H1 (cell line): ENCODE measurements around the gene TLNRD1. TPM values are rescaled to one million over a fixed set of nuclear protein-coding genes. Genes with fewer than 3 reads are reported as not detected.

Experiments
- CTCF ChIA-PET: fragments of 300-600 bp; sonication (Branson Sonifier 250); formaldehyde crosslinking; loops from one replicate; lab custom pipeline; 2021; ENCODE audit not compliant: partially characterized antibody; lab: Charles Lee
- POLR2A ChIA-PET: fragments of 300-600 bp; sonication (Branson Sonifier 250); formaldehyde crosslinking; loops from one replicate; lab custom pipeline; 2021; ENCODE audit warnings: inconsistent platforms; ENCODE audit not compliant: partially characterized antibody; lab: Charles Lee
- DNase-seq, 2 experiments: peaks; one replicate each; pipeline versions ENCODE4 v3.0.0 to v3.0.0-alpha.2; 2010 to 2022; ENCODE audit warnings: low spot score in 2 of 2, low read depth in 1 of 2, mixed read lengths in 1 of 2
- FAIRE-seq: peaks from 2 replicates; lab custom pipeline; 2011; peaks lifted over from hg19 to GRCh38; lab: Jason Lieb, UNC
- H2AFZ ChIP-seq: 2 replicates; pipeline ENCODE4 v1.8.1; 2012; ENCODE audit warnings: low read length, inconsistent platforms
- H2AK5ac ChIP-seq: 2 replicates; pipeline ENCODE4 v1.6.1; 2013; ENCODE audit warnings: low read depth, low read length
- H2BK120ac ChIP-seq: replicated peaks from 2 replicates; pipeline ENCODE3; 2013; ENCODE audit warnings: low read depth, low read length, inconsistent platforms
- H2BK12ac ChIP-seq: 2 replicates; pipeline ENCODE4 v1.6.1; 2013; ENCODE audit warnings: low read depth, low read length
- H2BK15ac ChIP-seq: 2 replicates; pipeline ENCODE4 v1.6.1; 2013; ENCODE audit warnings: low read length
- H2BK20ac ChIP-seq: 2 replicates; pipeline ENCODE4 v1.6.1; 2013; ENCODE audit warnings: low read length
- H2BK5ac ChIP-seq: 2 replicates; pipeline ENCODE4 v1.6.1; 2013; ENCODE audit warnings: low read depth, low read length
- H3K14ac ChIP-seq: 2 replicates; pipeline ENCODE4 v1.6.1; 2013; ENCODE audit warnings: inconsistent platforms; ENCODE audit not compliant: insufficient read length
- H3K18ac ChIP-seq: 2 replicates; pipeline ENCODE4 v1.6.1; 2013; ENCODE audit warnings: low read length; ENCODE audit errors: extremely low read depth
- H3K23ac ChIP-seq: 2 replicates; pipeline ENCODE4 v1.6.1; 2013; ENCODE audit warnings: inconsistent platforms; ENCODE audit not compliant: insufficient read length
- H3K23me2 ChIP-seq: 2 replicates; pipeline ENCODE4 v1.6.1; 2013; ENCODE audit warnings: low read depth, low read length
- H3K27ac ChIP-seq: 2 replicates; pipeline ENCODE4 v1.6.1; 2011; ENCODE audit warnings: low read depth, low read length, inconsistent platforms
- H3K27me3 ChIP-seq, 4 experiments: replicated peaks in 1 of 4; 1 replicate in 1 of 4; 2 replicates in 3 of 4; pipeline versions ENCODE4 v1.6.1 to v1.8.1; 2011 to 2013; ENCODE audit warnings: low read length in 3 of 4, mild to moderate bottlenecking in 3 of 4, inconsistent platforms in 2 of 4, mixed read lengths in 2 of 4, moderate library complexity in 1 of 4; ENCODE audit not compliant: control insufficient read depth in 3 of 4, insufficient read depth in 3 of 4; ENCODE audit errors: extremely low read depth in 1 of 4
- H3K36me3 ChIP-seq, 4 experiments: 2 replicates each; pipeline versions ENCODE4 v1.6.1 to v1.8.1; 2011 to 2013; ENCODE audit warnings: mild to moderate bottlenecking in 4 of 4, low read length in 3 of 4, moderate library complexity in 2 of 4, control low read depth in 1 of 4, inconsistent platforms in 1 of 4; ENCODE audit not compliant: insufficient read depth in 4 of 4, control insufficient read depth in 2 of 4
- H3K4ac ChIP-seq: replicated peaks from 2 replicates; pipeline ENCODE3; 2013; ENCODE audit warnings: low read length, low read depth, mixed read lengths, inconsistent platforms; ENCODE audit not compliant: insufficient read length
- H3K4me1 ChIP-seq, 4 experiments: replicated peaks in 1 of 4; 1 replicate in 1 of 4; 2 replicates in 3 of 4; pipeline versions ENCODE4 v1.6.1 to v1.8.1; 2011 to 2013; ENCODE audit warnings: low read length in 3 of 4, inconsistent platforms in 2 of 4, mixed read lengths in 1 of 4; ENCODE audit not compliant: insufficient read depth in 4 of 4, control insufficient read depth in 3 of 4
- H3K4me2 ChIP-seq, 2 experiments: 2 replicates each; pipeline versions ENCODE4 v1.6.1 to v1.8.1; 2011 to 2013; ENCODE audit warnings: low read depth in 2 of 2, low read length in 2 of 2, control low read depth in 1 of 2, inconsistent platforms in 1 of 2, mild to moderate bottlenecking in 1 of 2; ENCODE audit not compliant: insufficient read depth in 1 of 2
- H3K4me3 ChIP-seq, 4 experiments: fragments of 200-600, 300-600 bp in 1 of 4; sonication (generic), shearing (Covaris generic), sonication (Bioruptor Twin) in 1 of 4; 2 replicates each; pipeline versions ENCODE4 v1.5.1 to v1.8.1; 2011 to 2016; ENCODE audit warnings: low read length in 4 of 4, low read depth in 3 of 4, control low read depth in 2 of 4, inconsistent platforms in 2 of 4, mild to moderate bottlenecking in 2 of 4, mixed read lengths in 1 of 4, moderate library complexity in 1 of 4; ENCODE audit not compliant: insufficient read depth in 2 of 4; ENCODE audit errors: extremely low read depth in 1 of 4
- H3K56ac ChIP-seq: replicated peaks from 2 replicates; pipeline ENCODE3; 2013; ENCODE audit warnings: low read depth, mild to moderate bottlenecking, mixed read lengths, low read length, inconsistent platforms; ENCODE audit not compliant: insufficient read length
- H3K79me1 ChIP-seq: 2 replicates; pipeline ENCODE4 v1.6.1; 2013; ENCODE audit warnings: low read depth, low read length, control low read depth
- H3K79me2 ChIP-seq, 2 experiments: 2 replicates each; pipeline versions ENCODE4 v1.6.1 to v1.8.1; 2012 to 2013; ENCODE audit warnings: low read length in 2 of 2, mild to moderate bottlenecking in 2 of 2, inconsistent platforms in 1 of 2; ENCODE audit not compliant: insufficient read depth in 2 of 2, control insufficient read depth in 1 of 2
- H3K9ac ChIP-seq, 4 experiments: replicated peaks in 1 of 4; 1 replicate in 1 of 4; 2 replicates in 3 of 4; pipeline versions ENCODE4 v1.6.1 to v1.8.1; 2011 to 2013; ENCODE audit warnings: low read depth in 3 of 4, low read length in 3 of 4, control low read depth in 2 of 4, mild to moderate bottlenecking in 2 of 4, moderate library complexity in 2 of 4, inconsistent platforms in 1 of 4; ENCODE audit errors: extremely low read depth in 1 of 4
- H3K9me3 ChIP-seq, 2 experiments: 2 replicates each; pipeline versions ENCODE4 v1.6.1 to v1.8.1; 2012 to 2013; ENCODE audit warnings: mild to moderate bottlenecking in 2 of 2, moderate library complexity in 2 of 2, control low read depth in 1 of 2, inconsistent platforms in 1 of 2, low read depth in 1 of 2, low read length in 1 of 2, mixed read lengths in 1 of 2; ENCODE audit not compliant: insufficient read depth in 2 of 2
- H4K20me1 ChIP-seq, 2 experiments: replicated peaks in 1 of 2; 2 replicates each; pipeline versions ENCODE3 to v1.8.1; 2011 to 2013; ENCODE audit warnings: inconsistent platforms in 2 of 2, low read length in 2 of 2, mild to moderate bottlenecking in 1 of 2; ENCODE audit not compliant: insufficient read depth in 2 of 2, control insufficient read depth in 1 of 2
- H4K5ac ChIP-seq: 2 replicates; pipeline ENCODE4 v1.6.1; 2013; ENCODE audit warnings: low read length, low read depth, mixed read lengths, inconsistent platforms; ENCODE audit not compliant: insufficient read length
- H4K8ac ChIP-seq: 2 replicates; pipeline ENCODE4 v1.8.0; 2013; ENCODE audit warnings: mild to moderate bottlenecking, moderate library complexity, low read length, inconsistent platforms; ENCODE audit not compliant: insufficient read depth; ENCODE audit errors: extremely low read depth
- H4K91ac ChIP-seq: replicated peaks from 2 replicates; pipeline ENCODE3; 2013; ENCODE audit warnings: low read length, mixed read lengths, inconsistent platforms; ENCODE audit not compliant: insufficient read length
- BCL11A ChIP-seq, 2 experiments: IDR thresholded peaks; one replicate each; pipeline ENCODE4 v1.6.1; 2011; ENCODE audit warnings: low read depth in 2 of 2, low read length in 2 of 2, mild to moderate bottlenecking in 2 of 2
- CBX8 ChIP-seq: fragments of 300-800, 300-1000 bp; sonication (generic); IDR thresholded peaks from 2 replicates; pipeline ENCODE4 v1.7.1; 2016; ENCODE audit warnings: low read depth, low read length, borderline replicate concordance
- CHD1 ChIP-seq: IDR thresholded peaks from 2 replicates; pipeline ENCODE4 v1.6.1; 2012; ENCODE audit warnings: low read depth, low read length, improper control_type of control experiment
- CHD2 ChIP-seq: IDR thresholded peaks from 2 replicates; pipeline ENCODE4 v1.6.1; 2012; ENCODE audit warnings: low read length, improper control_type of control experiment
- EP300 ChIP-seq, 2 experiments: IDR thresholded peaks; 1 replicate in 1 of 2; 2 replicates in 1 of 2; pipeline ENCODE4 v1.6.1; 2011 to 2012; ENCODE audit warnings: low read depth in 2 of 2, low read length in 2 of 2, mild to moderate bottlenecking in 2 of 2, borderline replicate concordance in 1 of 2, inconsistent platforms in 1 of 2, moderate library complexity in 1 of 2
- EZH2 ChIP-seq: fragments of 200-600 bp; sonication (generic); IDR thresholded peaks from 2 replicates; pipeline ENCODE4 v1.7.1; 2012; ENCODE audit warnings: low read depth, mild to moderate bottlenecking, moderate library complexity, low read length, inconsistent platforms; ENCODE audit not compliant: severe bottlenecking
- GABPA ChIP-seq: IDR thresholded peaks from 2 replicates; pipeline ENCODE4 v1.6.1; 2011; ENCODE audit warnings: mild to moderate bottlenecking, low read length, moderate library complexity, borderline replicate concordance; ENCODE audit not compliant: insufficient read depth
- JUN ChIP-seq: IDR thresholded peaks from 2 replicates; pipeline ENCODE4 v1.6.1; 2011; ENCODE audit warnings: low read depth, mild to moderate bottlenecking, improper control_type of control experiment, low read length
- POLR2A ChIP-seq, 2 experiments: IDR thresholded peaks; 1 replicate in 1 of 2; 2 replicates in 1 of 2; pipeline ENCODE4 v1.6.1; 2011; ENCODE audit warnings: low read depth in 2 of 2, low read length in 2 of 2, mild to moderate bottlenecking in 2 of 2; ENCODE audit errors: control extremely low read depth in 1 of 2
- RAD21 ChIP-seq, 2 experiments: IDR thresholded peaks in 1 of 2; conservative IDR thresholded peaks in 1 of 2; 2 replicates each; pipeline ENCODE4 v1.6.1; 2011; ENCODE audit warnings: low read depth in 2 of 2, low read length in 2 of 2, improper control_type of control experiment in 1 of 2, inconsistent platforms in 1 of 2, mild to moderate bottlenecking in 1 of 2, moderate library complexity in 1 of 2
- SIRT6 ChIP-seq: IDR thresholded peaks from one replicate; pipeline ENCODE4 v1.7.1; 2012; ENCODE audit warnings: low read length, inconsistent platforms
- WGBS, 2 experiments: shearing (Covaris generic) in 1 of 2; methylation state at CpG; one replicate each; pipeline versions ENCODE4 v1.1.6 to v1.1.7; 2013 to 2015; ENCODE audit warnings: low lambda C conversion rate in 2 of 2, mixed read lengths in 2 of 2, inconsistent platforms in 1 of 2, low coverage in 1 of 2, missing lambda C conversion rate in 1 of 2; ENCODE audit not compliant: insufficient replicate concordance in 2 of 2, insufficient coverage in 1 of 2, insufficient read length in 1 of 2; ENCODE audit errors: extremely low coverage in 1 of 2, missing lambda C conversion rate in 1 of 2; 5-methylcytosine and 5-hydroxymethylcytosine counted together
- polyA plus RNA-seq, 7 experiments: library from polyadenylated mRNA; depleted of rRNA in 3 of 7; stranded (reverse) in 5 of 7; unstranded in 2 of 7; fragments of >200 nt in 5 of 7; fragments of 200-250 nt in 2 of 7; gene quantifications; 1 replicate in 5 of 7; 2 replicates in 1 of 7; 4 replicates in 1 of 7; pipeline versions ENCODE4 v1.2.1 to v1.2.3, GENCODE V29; 2011 to 2013; ENCODE audit warnings: missing spikeins in 2 of 7, mixed read lengths in 2 of 7
- total RNA-seq: library from RNA; stranded (reverse); fragmentation: NEBNext Ultra II Directional; extraction: Animal tissue kit (Norgen Biotek cat#: 25700); gene quantifications from 2 replicates; pipeline ENCODE4 v1.2.1, GENCODE V29; 2021

The TLNRD1 gene
- total and polyA plus RNA-seq, 2 of the 8 experiments (the other 6 are each of a cell fraction or from before 2014, with no cell fraction given): 12.2 to 20.5 TPM

DNA sequence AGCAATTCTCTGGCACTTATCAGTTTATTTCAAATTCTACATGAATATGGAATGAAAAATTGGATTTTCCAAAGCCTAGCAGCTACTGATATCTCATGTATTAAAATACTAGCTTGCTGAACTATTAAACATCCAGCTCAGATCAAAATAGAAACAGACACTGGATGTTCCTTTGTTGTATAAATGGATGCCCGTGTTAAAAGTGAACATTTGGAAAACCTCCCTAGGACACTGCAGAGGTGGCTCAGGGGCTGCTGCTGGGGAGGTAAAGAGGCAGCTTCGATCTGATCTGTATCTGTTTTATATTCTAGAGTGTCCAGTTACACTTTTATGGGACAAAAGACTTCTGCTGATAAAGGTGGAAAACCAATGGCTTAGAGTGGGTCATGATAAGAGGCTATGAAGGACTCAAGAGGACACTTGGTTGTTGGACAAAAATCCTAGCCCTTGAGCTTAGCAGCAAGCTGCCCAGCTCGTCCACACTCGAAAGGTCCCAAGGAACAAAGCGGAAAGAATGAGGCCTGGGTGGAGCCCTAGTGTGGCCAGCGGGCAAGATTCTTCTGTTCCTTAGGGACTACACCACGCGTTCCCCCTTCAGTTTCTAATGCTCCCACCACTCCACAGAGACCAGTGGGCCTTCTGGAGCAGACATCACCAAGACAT is 21.1 kb upstream of the TLNRD1 start:
- no peak overlapping the region for H2BK120ac ChIP-seq

More for the DNA sequence above, 21.1 kb upstream of the TLNRD1 start:
- H2AFZ ChIP-seq: no peak overlapping the region
- no peak overlapping the region for H2BK5ac ChIP-seq
- H3K56ac ChIP-seq: no peak overlapping the region
- H3K27me3 ChIP-seq: no peaks in the 10 kb centered on the region
- FAIRE-seq (no peak), DNase-seq (no peak)
- no peak overlapping the region for H4K91ac ChIP-seq
- no peak overlapping the region for H3K4me2 ChIP-seq
- no peak overlapping the region for H4K5ac ChIP-seq
- WGBS, 2 experiments: 81% methylated on average over 8 of the region's 8 CpGs; no CpG with 5 or more reads in 1 of the 2 experiments
- H2BK12ac ChIP-seq: no peak overlapping the region
- no peak overlapping the region for H2AK5ac ChIP-seq
- no peak overlapping the region for H3K27ac ChIP-seq
- H4K20me1 ChIP-seq: peaks cover 12% of the 10 kb centered on the region in 2 experiments
- peaks cover 0 to 41% of the 10 kb centered on the region in 2 experiments; a peak in 2 of 4 replicates for H3K79me2 ChIP-seq
- no peak overlapping the region for H2BK20ac ChIP-seq
- H3K18ac ChIP-seq: no peak overlapping the region
- H3K4ac ChIP-seq: no peak overlapping the region
- H3K9me3 ChIP-seq: no peaks in the 10 kb centered on the region
- no peaks in the 10 kb centered on the region for H3K23me2 ChIP-seq
- H3K79me1 ChIP-seq: no peaks in the 10 kb centered on the region; the same call in 1 of the 2 replicates
- ChIA-PET CTCF (interaction anchor here (0.8 to 2.6 kb wide), 12 partner anchors 10 to 287 kb away, joined by 3 to 23 read pairs (median 4); partner anchors contain the start of gene CEMIP), POLR2A (interaction anchor here (1.2 to 2.3 kb wide), 2 partner anchors 10 to 12 kb away, joined by 3 to 10 read pairs; partner anchors contain the start of gene MESD)
- no peak for TF ChIP-seq EP300 (IDR thresholded peaks at IDR 0.05; ENCODE audit: borderline replicate concordance in 1 of 2, low read depth in 2 of 2, low read length in 2 of 2)
- TF ChIP-seq POLR2A (IDR thresholded peaks at IDR 0.05; ENCODE audit: control extremely low read depth in 1 of 2, low read depth in 2 of 2, low read length in 2 of 2): no peak
- TF ChIP-seq CBX8: no peak
- no peak for TF ChIP-seq EZH2
- no peak for TF ChIP-seq BCL11A (IDR thresholded peaks at IDR 0.05; ENCODE audit: low read depth in 2 of 2, low read length in 2 of 2)
- TF ChIP-seq GABPA: no peak
- TF ChIP-seq CHD1: no peak
- no peak for TF ChIP-seq SIRT6
- TF ChIP-seq CHD2: no peak
- no peak for TF ChIP-seq RAD21 (IDR thresholded peaks at IDR 0.05 in 1 of 2, conservative IDR thresholded peaks at IDR 0.05 in 1 of 2; ENCODE audit: low read depth in 2 of 2, low read length in 2 of 2)
- no peak for TF ChIP-seq JUN
- H3K14ac ChIP-seq: no peak overlapping the region
- H3K4me1 ChIP-seq: peaks cover 0 to 9% (median 3%) of the 10 kb centered on the region in 4 experiments; a peak in 3 of 7 replicates
- H4K8ac ChIP-seq: no peak overlapping the region
- no peak overlapping the region for H2BK15ac ChIP-seq
- H3K4me3 ChIP-seq: no peak overlapping the region
- no peak overlapping the region for H3K9ac ChIP-seq
- no peak overlapping the region for H3K23ac ChIP-seq
- H3K36me3 ChIP-seq: peaks cover 0 to 28% (median 10%) of the 10 kb centered on the region in 4 experiments; a peak in 5 of 8 replicates
